GM21717 (cell line): ENCODE results near the gene NUDT5.
"Not testable (repeated sequence)": the region's sequence is repeated elsewhere in the genome, so short reads cannot be mapped to it uniquely, and the experiment has no call there.

Experiments used
- ATAC-seq: cut with Tn5 transposase; IDR thresholded peaks from one replicate; pipeline ENCODE4 v1.9.1; 2021; ENCODE audit warnings: mild to moderate bottlenecking, moderate library complexity; ENCODE audit not compliant: unreplicated experiment

Gene NUDT5

DNA sequence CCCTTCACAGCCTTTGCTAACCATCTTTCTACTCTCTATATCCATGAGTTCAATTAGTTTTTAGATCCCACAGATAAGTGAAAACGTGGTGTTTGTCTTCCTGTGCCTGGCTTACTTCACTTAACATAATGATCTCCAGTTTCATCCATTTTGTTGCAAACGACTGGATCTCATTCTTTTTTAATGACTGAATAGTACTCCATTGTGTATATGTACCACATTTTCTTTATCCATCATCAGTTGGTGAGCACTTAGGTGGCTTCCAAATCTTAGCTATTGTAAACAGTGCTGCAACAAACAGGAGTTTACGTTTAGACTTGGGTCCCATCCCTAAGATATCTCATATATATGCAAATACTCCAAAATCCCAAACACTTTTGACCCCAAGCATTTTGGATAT, 9.4 kb upstream of the NUDT5 start:
- ATAC-seq: no peak

DNA sequence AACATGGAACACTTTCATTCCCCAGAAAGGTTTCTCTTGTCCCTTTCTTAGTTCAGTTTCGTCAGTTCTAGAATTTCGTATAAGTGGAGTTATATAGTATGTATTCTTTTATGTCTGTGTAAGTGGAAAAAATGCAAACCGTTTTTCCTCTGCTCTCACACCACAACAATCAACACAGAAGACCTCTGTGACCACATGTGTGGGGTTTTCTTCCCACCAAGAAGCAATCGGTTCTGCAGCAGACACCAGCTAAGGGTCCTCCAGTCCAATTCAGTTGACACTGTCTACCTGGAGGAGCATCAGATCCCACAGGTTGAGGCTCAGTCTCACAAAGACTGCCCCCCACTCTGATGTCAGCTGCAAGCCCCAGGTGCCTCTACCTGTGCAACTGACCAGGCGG, 6.5 kb upstream of the NUDT5 start:
- no peak for ATAC-seq

GRCh38 chr10:12201543-12201942, 5.9 kb upstream of the NUDT5 start:
- no peak for ATAC-seq

DNA sequence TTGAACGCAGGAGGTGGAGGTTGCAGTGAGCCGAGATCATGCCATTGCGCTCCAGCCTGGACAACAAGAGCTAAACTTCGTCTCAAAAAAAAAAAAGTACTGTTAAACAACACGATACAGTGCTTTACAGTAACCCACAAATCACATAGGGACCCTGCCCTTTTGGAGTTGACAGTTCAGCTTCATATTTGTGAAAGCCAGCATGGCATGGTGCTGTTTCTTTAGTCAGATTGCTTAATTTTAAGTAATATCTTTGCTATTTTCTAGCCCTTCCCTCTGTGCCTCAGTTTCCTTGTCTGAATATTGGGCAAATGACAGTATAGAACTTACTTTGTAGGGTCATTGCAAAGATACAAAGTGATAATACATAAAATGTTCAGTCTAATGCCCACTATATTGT, 5.2 kb upstream of the NUDT5 start:
- ATAC-seq: no peak

DNA sequence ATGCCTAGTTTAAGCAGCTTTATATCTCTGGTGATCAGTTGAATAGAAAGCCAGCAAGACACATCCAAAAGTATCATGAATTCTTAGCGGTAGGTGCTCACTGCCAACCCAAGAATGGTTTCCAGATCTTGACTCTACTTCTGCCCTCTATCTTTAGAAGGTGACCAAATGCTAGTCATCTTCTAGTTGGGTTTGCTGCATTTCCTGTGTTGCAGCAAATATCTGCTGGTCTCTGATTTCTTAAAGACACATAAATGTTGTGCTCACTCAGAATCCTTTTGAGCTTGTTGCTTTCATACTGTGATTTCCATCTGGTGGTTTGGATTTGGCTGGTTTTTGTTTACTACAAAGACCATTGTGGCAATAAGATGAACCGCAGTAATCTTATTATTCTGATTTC, 2.5 kb upstream of the NUDT5 start:
- ATAC-seq: no peak

DNA sequence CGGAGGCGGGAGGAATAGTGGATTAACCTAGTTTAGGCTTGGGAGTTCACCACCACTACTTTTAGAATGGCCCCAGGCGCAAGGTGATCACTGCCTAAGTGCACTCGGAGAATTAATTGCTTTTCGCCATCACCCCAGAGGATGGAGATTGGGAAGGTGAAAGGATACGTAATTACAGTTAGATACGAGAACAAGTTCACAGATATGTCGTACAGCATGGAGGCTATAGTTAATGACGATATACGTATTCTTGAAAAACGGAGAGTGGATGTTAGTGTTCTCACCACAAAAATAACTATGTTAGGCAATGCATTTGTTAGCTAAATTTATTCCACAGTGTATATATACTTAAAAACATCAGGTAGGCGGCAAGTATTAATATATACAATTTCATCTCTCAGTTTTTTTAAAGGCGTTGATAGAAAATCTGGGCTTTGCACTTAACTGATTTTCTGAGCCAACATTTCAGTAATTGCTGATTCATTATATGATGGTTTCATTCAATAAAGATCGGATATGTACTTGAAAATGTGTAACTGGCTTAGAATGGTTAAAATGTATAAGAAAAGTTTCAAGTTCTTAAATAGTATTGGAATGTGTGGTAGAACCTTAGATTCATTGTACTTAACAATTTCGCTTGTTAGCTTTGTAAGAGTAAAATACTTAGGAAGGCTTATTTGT, 980 bp upstream of the NUDT5 start:
- ATAC-seq: no peak

DNA sequence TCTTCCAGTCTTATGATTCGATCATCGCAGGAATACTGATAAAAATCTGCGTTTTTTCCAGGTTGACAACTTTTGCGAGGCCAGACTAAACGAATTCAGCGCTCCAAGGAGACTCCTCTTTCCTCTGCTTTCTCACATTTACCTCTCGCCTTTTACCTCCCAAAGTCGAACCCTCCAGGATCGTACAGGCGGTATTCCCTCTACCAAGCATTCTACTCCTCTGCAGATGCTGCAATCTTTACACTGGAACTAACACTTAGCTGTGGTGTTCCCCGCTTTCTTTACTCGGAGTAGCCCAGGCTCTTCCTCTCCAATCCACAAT, 449 bp downstream of the NUDT5 start:
- ATAC-seq: peak; percentile 5

GRCh38 chr10:12194752-12195271, 879 bp downstream of the NUDT5 start:
- ATAC-seq: no peak

GRCh38 chr10:12193193-12193592, 2.5 kb downstream of the NUDT5 start:
- ATAC-seq: no peak

GRCh38 chr10:12191715-12192114, 4.0 kb downstream of the NUDT5 start:
- ATAC-seq: no peak

DNA sequence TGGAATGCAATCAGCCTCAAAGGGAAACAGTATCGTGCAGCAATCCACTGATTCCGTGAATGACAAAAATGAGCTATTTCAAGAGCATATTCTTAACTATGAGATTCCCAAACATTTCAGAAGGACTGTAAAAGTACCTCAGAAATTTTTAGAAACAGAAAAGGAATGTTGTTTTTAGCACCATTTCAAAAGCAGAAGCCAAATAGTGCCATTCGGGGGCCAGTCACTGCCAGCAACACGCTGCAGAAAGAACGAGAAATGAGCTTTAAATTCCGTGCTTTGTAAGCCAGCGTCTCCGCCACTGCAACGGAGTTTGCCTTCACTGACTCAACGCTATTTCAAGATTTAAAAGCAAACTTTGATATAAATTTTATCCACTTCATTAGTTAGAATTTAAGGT, 6.3 kb downstream of the NUDT5 start:
- ATAC-seq: no peak

DNA sequence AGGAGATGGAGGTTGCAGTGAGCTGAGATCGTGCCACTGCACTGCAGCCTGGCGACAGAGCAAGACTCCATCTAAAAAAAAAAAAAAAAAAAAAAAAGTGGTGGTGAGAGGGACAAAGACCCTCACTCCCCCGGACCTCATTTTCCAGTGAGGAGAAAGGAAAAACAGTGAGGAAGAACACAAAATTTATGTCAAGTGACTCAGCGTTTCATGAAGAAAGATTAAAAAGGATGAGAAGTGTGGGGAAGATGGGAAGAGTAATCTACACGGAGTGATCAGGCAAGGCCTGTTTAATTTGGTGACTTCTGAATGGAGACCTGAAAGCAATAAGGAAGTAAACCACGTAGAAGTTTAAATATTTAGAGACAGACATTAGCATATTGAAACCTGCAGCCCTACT, 7.0 kb downstream of the NUDT5 start:
- no peak for ATAC-seq

GRCh38 chr10:12187321-12187905, 8.3 kb downstream of the NUDT5 start:
- ATAC-seq: no peak

DNA sequence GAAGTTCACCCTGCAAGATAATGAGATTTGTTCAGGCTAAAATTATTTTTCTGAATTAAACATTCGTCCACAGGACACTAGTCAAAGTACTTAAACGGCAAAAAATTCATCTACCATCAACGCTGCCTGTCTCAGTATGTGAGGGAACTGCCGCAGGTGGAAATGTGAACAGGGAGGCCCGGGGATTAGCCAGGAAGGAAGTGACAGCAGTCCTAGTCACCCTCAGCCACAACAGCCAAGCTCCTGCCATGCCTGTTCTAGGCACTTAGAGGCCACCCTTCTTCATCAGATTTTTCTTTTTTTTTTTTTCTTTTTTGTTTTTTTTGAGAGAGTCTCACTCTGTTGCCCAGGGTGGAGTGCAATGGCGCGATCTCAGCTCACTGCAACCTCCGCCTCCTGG, 9.4 kb downstream of the NUDT5 start:
- no peak for ATAC-seq

DNA sequence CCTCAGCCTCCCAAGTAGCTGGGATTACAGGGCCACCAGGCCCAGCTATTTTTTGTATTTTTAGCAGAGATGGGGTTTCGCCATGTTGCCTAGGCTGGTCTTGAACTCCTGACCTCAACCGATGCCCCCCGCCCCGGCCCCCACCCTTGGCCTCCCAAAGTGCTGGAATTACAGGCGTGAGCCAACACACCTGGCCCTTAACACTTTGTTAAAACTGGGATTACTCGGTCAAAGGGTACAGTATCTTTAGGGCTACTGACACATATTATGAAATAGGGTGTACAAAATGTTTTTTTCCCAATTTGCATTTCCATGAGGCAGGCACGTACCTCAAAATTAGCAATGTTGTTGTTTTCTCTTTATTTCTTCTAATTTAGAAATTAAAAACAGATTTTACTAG, 11.5 kb downstream of the NUDT5 start:
- no peak for ATAC-seq

GRCh38 chr10:12181065-12181775, 14.5 kb downstream of the NUDT5 start:
- ATAC-seq: no peak

- no peak for ATAC-seq
Measured at GRCh38 chr10:12180221-12180974, 15.3 kb downstream of the NUDT5 start.

DNA sequence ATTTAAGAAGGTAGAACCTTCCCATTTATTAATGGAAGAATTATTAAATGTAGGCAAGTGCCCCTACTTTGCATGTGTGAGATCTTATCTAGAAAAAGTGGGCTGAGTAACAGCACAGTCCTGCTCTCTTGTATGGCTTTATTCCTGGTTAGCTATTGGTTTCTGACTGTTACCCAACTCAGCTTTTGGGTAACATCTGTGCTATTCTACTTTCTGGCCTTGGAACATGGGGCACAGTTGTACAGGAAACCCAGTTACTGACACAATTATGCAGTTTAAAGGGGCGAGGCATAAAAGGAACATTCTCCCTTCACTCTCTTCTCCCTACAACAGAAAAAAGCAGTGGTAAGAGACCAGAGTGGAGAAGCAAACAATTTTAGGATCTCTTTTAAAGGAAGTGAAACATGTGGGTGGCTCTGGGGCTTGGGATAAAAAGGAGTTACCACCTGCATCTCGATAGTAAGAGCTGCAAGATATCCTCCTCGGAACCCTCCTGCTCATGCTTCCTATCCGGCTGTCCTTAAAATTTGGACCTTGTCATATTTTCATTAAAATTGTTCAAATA, 16.0 kb downstream of the NUDT5 start:
- ATAC-seq: no peak

DNA sequence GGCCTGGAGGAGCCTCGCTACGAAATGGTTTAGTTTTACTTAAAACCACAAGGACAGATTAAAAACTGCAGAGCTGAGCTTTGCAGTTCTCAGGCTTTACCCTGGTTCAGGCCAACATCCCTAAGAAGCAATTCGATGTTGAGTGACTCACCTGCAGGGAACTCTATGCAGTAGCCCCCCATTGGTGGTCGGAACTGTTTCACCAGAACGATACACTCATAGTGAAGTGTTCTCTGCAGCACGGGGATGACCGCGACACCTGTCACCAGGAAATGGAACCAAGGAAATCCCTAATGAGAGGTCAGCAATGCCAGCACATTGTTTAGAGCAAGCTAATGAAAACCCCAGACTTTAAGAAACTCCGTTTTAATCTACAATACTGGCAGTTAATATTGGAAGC, 18.0 kb downstream of the NUDT5 start:
- ATAC-seq: no peak

GRCh38 chr10:12171512-12171911, 24.2 kb downstream of the NUDT5 start:
- ATAC-seq: not testable (repeated sequence)
